ENCODE data around the gene GYS2.

Gene GYS2

GRCh38 chr12:21526721-21527345 is 77.8 kb downstream of the GYS2 start:
- Histone ChIP-seq H3K27me3 (ENCODE audit: insufficient read depth, low read length, poor library complexity) (peaks cover 4% of the 10 kb centered on the region), H3K23ac (ENCODE audit: low read length) (no peak overlapping the region), H3K56ac (ENCODE audit: low read length) (no peak overlapping the region), H3K79me1 (ENCODE audit: low read length) (no peaks in the 10 kb centered on the region), H3K9ac (ENCODE audit: low read length) (no peak overlapping the region), H3K36me3 (ENCODE audit: control insufficient read depth, insufficient read depth, low read length) (no peaks in the 10 kb centered on the region), H3K18ac (ENCODE audit: low read length) (no peak overlapping the region), H3K4ac (ENCODE audit: low read depth, low read length) (no peak overlapping the region), H3K79me2 (ENCODE audit: control insufficient read depth, insufficient read depth, low read length) (no peaks in the 10 kb centered on the region), H3K4me3 (ENCODE audit: low read length) (no peak overlapping the region), H3K4me2 (ENCODE audit: low read length) (peak overlapping the region; percentile 33), H2AK5ac (ENCODE audit: low read length) (no peak overlapping the region), H3K4me1 (ENCODE audit: control insufficient read depth, low read depth, low read length) (no peaks in the 10 kb centered on the region), H2BK15ac (replicated peaks; ENCODE audit: low read depth) (no peak overlapping the region), H2BK5ac (ENCODE audit: low read length) (no peak overlapping the region), H3K27ac (ENCODE audit: low read depth, low read length) (no peak overlapping the region), H4K5ac (ENCODE audit: low read length) (no peak overlapping the region), H2BK120ac (ENCODE audit: low read depth, low read length) (no peak overlapping the region), H4K8ac (ENCODE audit: low read depth, low read length) (no peak overlapping the region)
- no CpG with 5 or more reads among the region's 12 CpGs for WGBS (ENCODE audit: extremely low coverage, insufficient coverage, low lambda C conversion rate)
- DNase-seq: no peak

DNA sequence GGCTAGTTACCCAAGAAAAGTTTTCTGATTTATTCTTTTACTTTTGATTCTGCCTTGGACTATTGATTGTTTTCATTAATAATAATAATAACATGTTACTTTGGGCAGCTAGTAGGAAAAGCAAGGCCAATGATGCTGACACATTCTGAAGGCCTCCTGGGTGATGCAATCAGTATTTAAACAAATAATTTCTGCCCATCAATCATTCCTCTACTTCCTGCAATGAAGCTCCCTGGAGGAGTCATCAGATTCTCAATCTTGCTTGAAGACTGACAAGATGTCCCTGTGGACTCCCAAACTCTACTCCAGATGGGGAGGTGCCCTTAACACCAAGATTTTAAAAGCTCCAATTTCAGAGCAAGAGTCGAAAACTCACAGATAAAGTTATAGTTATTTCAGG is 78.6 kb downstream of the GYS2 start, which contains the start of gene SPX:
SPX (plus strand) TSS at position 244 of the 400 bp plus-strand sequence. CDS start 177 bp downstream, outside the sequence.
- Histone ChIP-seq H4K8ac (ENCODE audit: low read depth, low read length) (no peak within 1 kb of the TSS), H3K9ac (ENCODE audit: low read length) (no peak within 1 kb of the TSS), H2BK5ac (ENCODE audit: low read length) (no peak within 1 kb of the TSS), H3K27me3 (ENCODE audit: insufficient read depth, low read length, poor library complexity) (peaks cover 4% of the 10 kb centered on the region), H2BK120ac (ENCODE audit: low read depth, low read length) (no peak within 1 kb of the TSS), H2BK15ac (replicated peaks; ENCODE audit: low read depth) (no peak within 1 kb of the TSS), H3K4me3 (ENCODE audit: low read length) (no peak within 1 kb of the TSS), H3K79me2 (ENCODE audit: control insufficient read depth, insufficient read depth, low read length) (no peaks in the 10 kb centered on the region), H3K79me1 (ENCODE audit: low read length) (no peaks in the 10 kb centered on the region), H3K4ac (ENCODE audit: low read depth, low read length) (no peak within 1 kb of the TSS), H4K5ac (ENCODE audit: low read length) (no peak within 1 kb of the TSS), H3K36me3 (ENCODE audit: control insufficient read depth, insufficient read depth, low read length) (no peaks in the 10 kb centered on the region), H3K4me1 (ENCODE audit: control insufficient read depth, low read depth, low read length) (no peaks in the 10 kb centered on the region), H3K23ac (ENCODE audit: low read length) (no peak within 1 kb of the TSS), H3K27ac (ENCODE audit: low read depth, low read length) (no peak within 1 kb of the TSS), H2AK5ac (ENCODE audit: low read length) (no peak within 1 kb of the TSS), H3K18ac (ENCODE audit: low read length) (no peak within 1 kb of the TSS), H3K56ac (ENCODE audit: low read length) (no peak within 1 kb of the TSS), H3K4me2 (ENCODE audit: low read length) (peak within 1 kb of the TSS; percentile 33)
- WGBS (ENCODE audit: extremely low coverage, insufficient coverage, low lambda C conversion rate): no CpG with 5 or more reads among the region's 1 CpG
- DNase-seq: no peak

- Histone ChIP-seq H3K27ac (ENCODE audit: low read depth, low read length) (no peak overlapping the region), H2BK5ac (ENCODE audit: low read length) (no peak overlapping the region), H3K4ac (ENCODE audit: low read depth, low read length) (no peak overlapping the region), H3K79me1 (ENCODE audit: low read length) (no peaks in the 10 kb centered on the region), H2AK5ac (ENCODE audit: low read length) (no peak overlapping the region), H2BK15ac (replicated peaks; ENCODE audit: low read depth) (no peak overlapping the region), H4K5ac (ENCODE audit: low read length) (no peak overlapping the region), H3K27me3 (ENCODE audit: insufficient read depth, low read length, poor library complexity) (no peaks in the 10 kb centered on the region), H3K4me2 (ENCODE audit: low read length) (no peak overlapping the region), H3K4me3 (ENCODE audit: low read length) (no peak overlapping the region), H4K8ac (ENCODE audit: low read depth, low read length) (no peak overlapping the region), H3K18ac (ENCODE audit: low read length) (no peak overlapping the region), H3K79me2 (ENCODE audit: control insufficient read depth, insufficient read depth, low read length) (no peaks in the 10 kb centered on the region), H3K9ac (ENCODE audit: low read length) (no peak overlapping the region), H3K36me3 (ENCODE audit: control insufficient read depth, insufficient read depth, low read length) (no peaks in the 10 kb centered on the region), H3K4me1 (ENCODE audit: control insufficient read depth, low read depth, low read length) (no peaks in the 10 kb centered on the region), H2BK120ac (ENCODE audit: low read depth, low read length) (no peak overlapping the region), H3K56ac (ENCODE audit: low read length) (no peak overlapping the region), H3K23ac (ENCODE audit: low read length) (no peak overlapping the region)
- DNase-seq: no peak
These were observed 81.5 kb downstream of the GYS2 start for GRCh38 chr12:21523148-21523547.

DNA sequence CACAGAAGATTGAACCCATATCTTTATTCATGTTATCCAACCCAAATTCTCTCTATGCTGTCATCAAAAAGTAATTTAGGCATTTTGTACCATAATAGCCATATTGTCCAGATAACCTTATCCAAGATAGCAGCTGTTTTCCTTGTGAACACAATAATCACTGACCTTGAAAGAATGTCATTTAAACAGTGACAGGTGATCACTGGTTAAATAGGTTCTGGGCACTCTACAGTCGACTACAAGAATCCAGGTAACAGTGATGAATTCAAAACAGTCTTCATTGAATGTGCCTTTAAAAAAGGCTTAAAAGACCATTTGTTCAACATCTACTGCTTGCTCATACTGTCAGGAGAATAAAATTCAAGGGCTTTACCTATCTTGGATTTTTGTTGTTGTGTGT is 83.1 kb downstream of the GYS2 start:
- no peak overlapping the region for H2BK15ac ChIP-seq (replicated peaks; ENCODE audit: low read depth)
- no peak overlapping the region for H3K18ac ChIP-seq (ENCODE audit: low read length)
- no peaks in the 10 kb centered on the region for H3K27me3 ChIP-seq (ENCODE audit: insufficient read depth, low read length, poor library complexity)
- H3K4me3 ChIP-seq (ENCODE audit: low read length): no peak overlapping the region
- H3K4ac ChIP-seq (ENCODE audit: low read depth, low read length): no peak overlapping the region
- no peak for DNase-seq
- H3K36me3 ChIP-seq (ENCODE audit: control insufficient read depth, insufficient read depth, low read length): no peaks in the 10 kb centered on the region
- H3K27ac ChIP-seq (ENCODE audit: low read depth, low read length): no peak overlapping the region
- H4K8ac ChIP-seq (ENCODE audit: low read depth, low read length): no peak overlapping the region
- no peaks in the 10 kb centered on the region for H3K79me2 ChIP-seq (ENCODE audit: control insufficient read depth, insufficient read depth, low read length)
- H3K4me1 ChIP-seq (ENCODE audit: control insufficient read depth, low read depth, low read length): no peaks in the 10 kb centered on the region
- no peak overlapping the region for H3K9ac ChIP-seq (ENCODE audit: low read length)
- no peak overlapping the region for H3K23ac ChIP-seq (ENCODE audit: low read length)
- no CpG with 5 or more reads among the region's 1 CpG for WGBS (ENCODE audit: extremely low coverage, insufficient coverage, low lambda C conversion rate)
- H3K79me1 ChIP-seq (ENCODE audit: low read length): no peaks in the 10 kb centered on the region
- no peak overlapping the region for H2BK120ac ChIP-seq (ENCODE audit: low read depth, low read length)
- no peak overlapping the region for H3K4me2 ChIP-seq (ENCODE audit: low read length)
- H2BK5ac ChIP-seq (ENCODE audit: low read length): no peak overlapping the region
- no peak overlapping the region for H4K5ac ChIP-seq (ENCODE audit: low read length)
- H3K56ac ChIP-seq (ENCODE audit: low read length): no peak overlapping the region
- H2AK5ac ChIP-seq (ENCODE audit: low read length): no peak overlapping the region

- no peak overlapping the region for H3K27ac ChIP-seq (ENCODE audit: low read depth, low read length)
- no peak overlapping the region for H2BK120ac ChIP-seq (ENCODE audit: low read depth, low read length)
- H4K8ac ChIP-seq (ENCODE audit: low read depth, low read length): no peak overlapping the region
- H3K18ac ChIP-seq (ENCODE audit: low read length): no peak overlapping the region
- DNase-seq: no peak
- H3K36me3 ChIP-seq (ENCODE audit: control insufficient read depth, insufficient read depth, low read length): no peaks in the 10 kb centered on the region
- H3K27me3 ChIP-seq (ENCODE audit: insufficient read depth, low read length, poor library complexity): no peaks in the 10 kb centered on the region
- no peak overlapping the region for H3K56ac ChIP-seq (ENCODE audit: low read length)
- no peak overlapping the region for H3K23ac ChIP-seq (ENCODE audit: low read length)
- no CpG with 5 or more reads among the region's 3 CpGs for WGBS (ENCODE audit: extremely low coverage, insufficient coverage, low lambda C conversion rate)
- H2BK15ac ChIP-seq (replicated peaks; ENCODE audit: low read depth): no peak overlapping the region
- H3K4me1 ChIP-seq (ENCODE audit: control insufficient read depth, low read depth, low read length): no peaks in the 10 kb centered on the region
- H3K4ac ChIP-seq (ENCODE audit: low read depth, low read length): no peak overlapping the region
- no peak overlapping the region for H3K9ac ChIP-seq (ENCODE audit: low read length)
- no peak overlapping the region for H2BK5ac ChIP-seq (ENCODE audit: low read length)
- no peaks in the 10 kb centered on the region for H3K79me1 ChIP-seq (ENCODE audit: low read length)
- no peak overlapping the region for H3K4me2 ChIP-seq (ENCODE audit: low read length)
- no peak overlapping the region for H3K4me3 ChIP-seq (ENCODE audit: low read length)
- H4K5ac ChIP-seq (ENCODE audit: low read length): no peak overlapping the region
- H2AK5ac ChIP-seq (ENCODE audit: low read length): no peak overlapping the region
- no peaks in the 10 kb centered on the region for H3K79me2 ChIP-seq (ENCODE audit: control insufficient read depth, insufficient read depth, low read length)
These were observed 86.2 kb downstream of the GYS2 start for GRCh38 chr12:21518451-21518850.

DNA sequence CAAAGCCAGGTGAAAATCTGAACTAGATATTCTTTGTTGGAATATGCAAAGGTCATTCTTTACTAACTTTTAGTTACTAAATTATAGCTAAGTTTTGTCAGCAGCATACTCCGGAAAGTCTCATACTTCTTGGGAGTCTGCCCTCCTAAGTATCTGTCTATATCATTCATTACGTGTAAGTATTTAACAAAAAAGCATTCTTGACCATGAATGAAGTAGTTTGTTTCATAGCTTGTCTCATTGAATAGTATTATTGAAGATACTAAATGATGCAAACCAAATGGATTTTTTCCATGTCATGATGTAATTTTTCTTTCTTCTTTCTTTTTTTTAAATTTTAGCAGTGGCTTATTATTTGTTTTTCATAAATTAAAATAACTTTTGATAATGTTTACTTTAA is 88.4 kb downstream of the GYS2 start:
- Histone ChIP-seq H3K27me3 (ENCODE audit: insufficient read depth, low read length, poor library complexity) (no peaks in the 10 kb centered on the region), H3K4me1 (ENCODE audit: control insufficient read depth, low read depth, low read length) (no peaks in the 10 kb centered on the region), H3K4me3 (ENCODE audit: low read length) (no peak overlapping the region), H3K56ac (ENCODE audit: low read length) (no peak overlapping the region), H3K36me3 (ENCODE audit: control insufficient read depth, insufficient read depth, low read length) (no peaks in the 10 kb centered on the region), H3K27ac (ENCODE audit: low read depth, low read length) (no peak overlapping the region), H3K79me1 (ENCODE audit: low read length) (no peaks in the 10 kb centered on the region), H3K9ac (ENCODE audit: low read length) (no peak overlapping the region), H3K79me2 (ENCODE audit: control insufficient read depth, insufficient read depth, low read length) (no peaks in the 10 kb centered on the region), H3K18ac (ENCODE audit: low read length) (no peak overlapping the region), H2AK5ac (ENCODE audit: low read length) (no peak overlapping the region), H2BK5ac (ENCODE audit: low read length) (no peak overlapping the region), H3K23ac (ENCODE audit: low read length) (no peak overlapping the region), H3K4me2 (ENCODE audit: low read length) (no peak overlapping the region), H3K4ac (ENCODE audit: low read depth, low read length) (no peak overlapping the region), H4K5ac (ENCODE audit: low read length) (no peak overlapping the region), H2BK15ac (replicated peaks; ENCODE audit: low read depth) (no peak overlapping the region), H4K8ac (ENCODE audit: low read depth, low read length) (no peak overlapping the region), H2BK120ac (ENCODE audit: low read depth, low read length) (no peak overlapping the region)
- no peak for DNase-seq
- no CpG with 5 or more reads among the region's 2 CpGs for WGBS (ENCODE audit: extremely low coverage, insufficient coverage, low lambda C conversion rate)

Measured in mesendoderm (in vitro differentiated cells).